ENCODE data around the gene SLC16A12.

DNA sequence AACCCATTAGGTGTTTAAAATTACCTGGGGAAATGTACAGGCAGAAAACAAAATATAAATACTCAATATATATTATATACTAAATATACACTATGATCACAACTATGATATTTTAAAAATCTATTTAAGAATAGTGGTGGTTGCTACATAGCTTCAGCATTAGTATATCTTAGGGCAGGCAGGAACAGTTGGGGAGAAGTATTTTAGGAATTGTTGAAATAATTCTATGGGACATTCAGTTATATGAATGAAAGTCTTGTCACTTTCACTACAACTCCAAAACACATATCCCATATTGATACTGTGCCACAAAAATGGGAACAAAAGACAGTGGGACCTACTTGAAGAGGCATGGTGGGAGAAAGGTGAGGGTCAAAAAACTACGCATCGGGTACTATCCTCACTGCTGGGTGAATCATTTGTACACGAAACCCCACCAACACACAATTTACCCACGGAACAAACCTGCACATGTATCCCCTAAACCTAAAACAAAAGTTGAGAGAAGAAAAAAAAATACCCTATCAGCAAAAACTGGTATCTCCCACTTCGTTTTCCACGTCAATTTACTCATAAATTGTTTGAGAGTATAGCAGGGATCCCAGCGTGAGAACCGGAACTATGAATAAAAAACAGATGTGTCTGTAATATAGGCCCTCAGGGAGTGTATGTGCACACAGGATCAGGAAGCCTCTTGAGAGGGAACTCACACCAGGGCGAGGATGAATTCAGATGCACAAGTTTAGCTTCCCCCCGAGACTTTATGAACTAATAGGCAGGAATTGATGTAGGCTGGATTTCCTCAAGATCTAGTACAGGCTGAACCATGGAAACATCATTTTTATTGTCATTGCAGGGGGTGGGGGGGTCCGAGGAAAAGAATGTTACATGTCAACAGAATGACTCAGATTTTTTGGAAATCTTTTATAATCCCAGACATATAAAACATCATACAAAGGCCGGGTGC is 16.2 kb downstream of the SLC16A12 start:
- TF ChIP-seq, protein P1, sequence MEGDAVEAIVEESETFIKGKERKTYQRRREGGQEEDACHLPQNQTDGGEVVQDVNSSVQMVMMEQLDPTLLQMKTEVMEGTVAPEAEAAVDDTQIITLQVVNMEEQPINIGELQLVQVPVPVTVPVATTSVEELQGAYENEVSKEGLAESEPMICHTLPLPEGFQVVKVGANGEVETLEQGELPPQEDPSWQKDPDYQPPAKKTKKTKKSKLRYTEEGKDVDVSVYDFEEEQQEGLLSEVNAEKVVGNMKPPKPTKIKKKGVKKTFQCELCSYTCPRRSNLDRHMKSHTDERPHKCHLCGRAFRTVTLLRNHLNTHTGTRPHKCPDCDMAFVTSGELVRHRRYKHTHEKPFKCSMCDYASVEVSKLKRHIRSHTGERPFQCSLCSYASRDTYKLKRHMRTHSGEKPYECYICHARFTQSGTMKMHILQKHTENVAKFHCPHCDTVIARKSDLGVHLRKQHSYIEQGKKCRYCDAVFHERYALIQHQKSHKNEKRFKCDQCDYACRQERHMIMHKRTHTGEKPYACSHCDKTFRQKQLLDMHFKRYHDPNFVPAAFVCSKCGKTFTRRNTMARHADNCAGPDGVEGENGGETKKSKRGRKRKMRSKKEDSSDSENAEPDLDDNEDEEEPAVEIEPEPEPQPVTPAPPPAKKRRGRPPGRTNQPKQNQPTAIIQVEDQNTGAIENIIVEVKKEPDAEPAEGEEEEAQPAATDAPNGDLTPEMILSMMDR (IDR thresholded peaks at IDR 0.05) = no peak
- TF ChIP-seq POLR2A (IDR thresholded peaks at IDR 0.05) = no peak
